Fibroblast of lung (primary cell): ENCODE data around the gene CDC123. TPM values are rescaled to one million over a fixed set of nuclear protein-coding genes. Genes with fewer than 3 reads are reported as not detected.

ENCODE experiments used
- DNase-seq, 2 donors: peaks; one replicate each; pipeline versions ENCODE4 v3.0.0 to v3.0.0-alpha.2; 2010; ENCODE audit warnings: low read depth in 2 of 2
- H2AFZ ChIP-seq: 2 replicates; pipeline ENCODE4 v1.5.1; 2012; ENCODE audit warnings: low read length, control low read depth, inconsistent platforms
- H3K27ac ChIP-seq: 2 replicates; pipeline ENCODE4 v1.5.1; 2011; ENCODE audit warnings: low read length, control low read depth; ENCODE audit not compliant: insufficient read depth
- H3K27me3 ChIP-seq: 2 replicates; pipeline ENCODE4 v1.5.1; 2011; ENCODE audit warnings: mild to moderate bottlenecking, low read length; ENCODE audit not compliant: control insufficient read depth, insufficient read depth
- H3K36me3 ChIP-seq: 2 replicates; pipeline ENCODE4 v1.5.1; 2011; ENCODE audit warnings: low read length; ENCODE audit not compliant: control insufficient read depth, insufficient read depth
- H3K4me1 ChIP-seq: 2 replicates; pipeline ENCODE4 v1.5.1; 2011; ENCODE audit warnings: low read length; ENCODE audit not compliant: control insufficient read depth, insufficient read depth; ENCODE audit errors: extremely low read depth
- H3K4me2 ChIP-seq: 2 replicates; pipeline ENCODE4 v1.5.1; 2011; ENCODE audit warnings: low read length, control low read depth; ENCODE audit not compliant: insufficient read depth; ENCODE audit errors: extremely low read depth
- H3K4me3 ChIP-seq, 4 experiments: fragments of 200-600 bp in 1 of 4; sonication (generic) in 1 of 4; replicated peaks in 1 of 4; 2 replicates each; pipeline ENCODE4 v1.5.1; 2011 to 2016; ENCODE audit warnings: low read length in 4 of 4, low read depth in 3 of 4, mild to moderate bottlenecking in 3 of 4, control low read depth in 2 of 4, inconsistent platforms in 1 of 4, mixed read lengths in 1 of 4; ENCODE audit not compliant: insufficient read depth in 1 of 4; ENCODE audit errors: control extremely low read depth in 1 of 4
- H3K79me2 ChIP-seq: 2 replicates; pipeline ENCODE4 v1.5.1; 2012; ENCODE audit warnings: mild to moderate bottlenecking, low read length, inconsistent platforms; ENCODE audit not compliant: control insufficient read depth, insufficient read depth
- H3K9ac ChIP-seq: 2 replicates; pipeline ENCODE4 v1.5.1; 2011; ENCODE audit warnings: mild to moderate bottlenecking, low read length, control low read depth; ENCODE audit not compliant: insufficient read depth
- H3K9me3 ChIP-seq: 2 replicates; pipeline ENCODE4 v1.5.1; 2012; ENCODE audit warnings: low read depth, low read length; ENCODE audit not compliant: control insufficient read depth, insufficient read depth
- H4K20me1 ChIP-seq: 2 replicates; pipeline ENCODE4 v1.5.1; 2011; ENCODE audit warnings: low read length; ENCODE audit not compliant: control insufficient read depth, insufficient read depth; ENCODE audit errors: extremely low read depth
- EZH2 ChIP-seq: IDR thresholded peaks from 2 replicates; pipeline ENCODE4 v1.5.1; 2012; ENCODE audit warnings: low read length, control low read depth, mild to moderate bottlenecking; ENCODE audit errors: missing control alignments
- polyA plus RNA-seq, 2 donors: library from polyadenylated mRNA; depleted of rRNA in 1 of 2; stranded (reverse) in 1 of 2; unstranded in 1 of 2; fragments of >200 nt; gene quantifications; 2 replicates each; pipeline ENCODE4 v1.2.1, GENCODE V29; 2011 to 2012; ENCODE audit warnings: missing spikeins in 1 of 2
- total RNA-seq: library from RNA; depleted of rRNA; stranded (reverse); fragments of >200 nt; gene quantifications from 2 replicates; pipeline ENCODE4 v1.2.1, GENCODE V29; 2014
- TF ChIP-seq, protein P1 (sequence below), 2 donors: IDR thresholded peaks in 1 of 2; conservative IDR thresholded peaks in 1 of 2; 1 replicate in 1 of 2; 2 replicates in 1 of 2; pipeline ENCODE4 v1.5.1; 2011 to 2012; ENCODE audit warnings: low read length in 2 of 2, control low read depth in 1 of 2, inconsistent platforms in 1 of 2, low read depth in 1 of 2, mild to moderate bottlenecking in 1 of 2

Gene CDC123
- total and polyA plus RNA-seq, 2 donors (not counting 1 experiment from before 2014, with no cell fraction given), result 144 to 172 TPM

DNA sequence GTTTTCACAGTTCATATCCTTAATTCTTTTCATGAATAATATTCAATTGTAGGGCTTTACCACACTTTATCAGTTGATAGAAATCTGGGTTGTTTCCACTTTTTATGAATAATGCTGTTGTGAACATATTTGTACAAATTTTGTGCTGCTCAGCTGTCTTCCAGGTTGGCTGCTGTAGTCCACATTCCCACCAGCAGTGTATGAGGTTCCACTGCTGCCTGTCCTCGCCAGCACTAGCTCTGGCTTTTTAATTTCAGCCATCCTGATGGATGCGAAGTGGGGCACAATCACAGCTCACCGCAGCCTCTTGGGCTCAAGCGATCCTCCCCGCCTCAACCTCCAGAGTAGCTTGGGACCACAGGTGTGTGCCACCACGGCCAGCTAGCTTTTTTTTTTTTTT, 33.1 kb upstream of the CDC123 start:
- H3K27ac ChIP-seq, result no peak overlapping the region
- no peaks in the 10 kb centered on the region for H3K4me1 ChIP-seq
- H3K9me3 ChIP-seq, result no peaks in the 10 kb centered on the region
- H2AFZ ChIP-seq, result no peak overlapping the region
- no peak overlapping the region for H3K9ac ChIP-seq
- no peak overlapping the region for H3K4me3 ChIP-seq
- H4K20me1 ChIP-seq, result no peaks in the 10 kb centered on the region
- peaks cover 4% of the 10 kb centered on the region for H3K36me3 ChIP-seq
- TF ChIP-seq, protein P1, sequence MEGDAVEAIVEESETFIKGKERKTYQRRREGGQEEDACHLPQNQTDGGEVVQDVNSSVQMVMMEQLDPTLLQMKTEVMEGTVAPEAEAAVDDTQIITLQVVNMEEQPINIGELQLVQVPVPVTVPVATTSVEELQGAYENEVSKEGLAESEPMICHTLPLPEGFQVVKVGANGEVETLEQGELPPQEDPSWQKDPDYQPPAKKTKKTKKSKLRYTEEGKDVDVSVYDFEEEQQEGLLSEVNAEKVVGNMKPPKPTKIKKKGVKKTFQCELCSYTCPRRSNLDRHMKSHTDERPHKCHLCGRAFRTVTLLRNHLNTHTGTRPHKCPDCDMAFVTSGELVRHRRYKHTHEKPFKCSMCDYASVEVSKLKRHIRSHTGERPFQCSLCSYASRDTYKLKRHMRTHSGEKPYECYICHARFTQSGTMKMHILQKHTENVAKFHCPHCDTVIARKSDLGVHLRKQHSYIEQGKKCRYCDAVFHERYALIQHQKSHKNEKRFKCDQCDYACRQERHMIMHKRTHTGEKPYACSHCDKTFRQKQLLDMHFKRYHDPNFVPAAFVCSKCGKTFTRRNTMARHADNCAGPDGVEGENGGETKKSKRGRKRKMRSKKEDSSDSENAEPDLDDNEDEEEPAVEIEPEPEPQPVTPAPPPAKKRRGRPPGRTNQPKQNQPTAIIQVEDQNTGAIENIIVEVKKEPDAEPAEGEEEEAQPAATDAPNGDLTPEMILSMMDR (conservative IDR thresholded peaks at IDR 0.05 in 1 of 2, IDR thresholded peaks at IDR 0.05 in 1 of 2; ENCODE audit: low read depth in 1 of 2, low read length in 2 of 2), result no peak
- TF ChIP-seq EZH2, result no peak
- no peaks in the 10 kb centered on the region for H3K27me3 ChIP-seq
- no peaks in the 10 kb centered on the region for H3K79me2 ChIP-seq
- H3K4me2 ChIP-seq, result no peak overlapping the region
- no peak for DNase-seq

DNA sequence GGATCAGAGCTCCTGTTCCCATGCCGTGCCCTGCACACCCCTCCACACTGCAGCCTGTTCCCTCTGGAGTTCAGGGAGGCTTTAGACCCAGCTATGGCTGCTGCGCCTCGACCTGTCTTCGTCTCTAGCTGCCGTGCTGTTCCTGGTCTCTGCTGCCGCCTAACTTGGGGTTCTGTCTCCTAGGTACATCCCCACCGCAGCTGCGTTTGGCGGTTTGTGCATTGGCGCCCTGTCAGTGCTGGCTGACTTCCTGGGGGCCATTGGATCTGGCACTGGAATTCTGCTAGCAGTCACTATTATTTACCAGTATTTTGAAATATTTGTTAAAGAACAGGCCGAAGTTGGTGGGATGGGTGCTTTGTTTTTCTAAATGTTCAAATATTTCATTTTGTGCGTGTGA, 31.9 kb upstream of the CDC123 start:
- no peak for DNase-seq
- Histone ChIP-seq H3K9me3 (no peaks in the 10 kb centered on the region), H4K20me1 (no peaks in the 10 kb centered on the region), H3K4me2 (no peak overlapping the region), H3K4me3 (no peak overlapping the region), H2AFZ (no peak overlapping the region), H3K4me1 (no peaks in the 10 kb centered on the region), H3K27ac (no peak overlapping the region), H3K9ac (no peak overlapping the region), H3K79me2 (no peaks in the 10 kb centered on the region), H3K36me3 (peaks cover 4% of the 10 kb centered on the region), H3K27me3 (no peaks in the 10 kb centered on the region)
- TF ChIP-seq EZH2, result no peak
- TF ChIP-seq, protein P1 (conservative IDR thresholded peaks at IDR 0.05 in 1 of 2, IDR thresholded peaks at IDR 0.05 in 1 of 2; ENCODE audit: low read depth in 1 of 2, low read length in 2 of 2), result no peak

DNA sequence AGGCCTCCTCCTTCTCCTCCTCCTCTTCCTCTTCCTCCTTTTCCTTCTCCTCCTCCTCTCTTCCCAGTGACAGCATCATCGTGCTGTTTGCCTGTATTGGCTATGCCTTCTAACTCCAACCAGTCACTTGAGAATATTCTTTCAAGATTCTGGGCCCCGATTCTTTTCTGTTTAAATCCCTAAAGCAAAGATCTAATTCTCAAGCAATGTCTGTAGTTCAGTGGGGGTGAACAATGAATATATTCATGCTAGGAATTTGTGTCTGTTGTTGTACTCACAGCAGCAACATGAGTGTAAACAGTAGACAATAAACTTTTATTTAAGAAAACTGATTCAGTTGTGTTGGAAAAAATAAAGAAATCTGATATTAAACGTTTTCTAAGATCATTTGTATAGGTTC, 31.0 kb upstream of the CDC123 start:
- H3K36me3 ChIP-seq, result peaks cover 4% of the 10 kb centered on the region
- no peaks in the 10 kb centered on the region for H3K9me3 ChIP-seq
- H3K79me2 ChIP-seq, result no peaks in the 10 kb centered on the region
- no peak overlapping the region for H3K9ac ChIP-seq
- no peak overlapping the region for H3K27ac ChIP-seq
- no peaks in the 10 kb centered on the region for H4K20me1 ChIP-seq
- no peaks in the 10 kb centered on the region for H3K4me1 ChIP-seq
- H3K4me2 ChIP-seq, result no peak overlapping the region
- H3K27me3 ChIP-seq, result no peaks in the 10 kb centered on the region
- TF ChIP-seq, protein P1 (conservative IDR thresholded peaks at IDR 0.05 in 1 of 2, IDR thresholded peaks at IDR 0.05 in 1 of 2; ENCODE audit: low read depth in 1 of 2, low read length in 2 of 2), result no peak
- no peak for TF ChIP-seq EZH2
- no peak overlapping the region for H3K4me3 ChIP-seq
- H2AFZ ChIP-seq, result no peak overlapping the region
- DNase-seq, result no peak
